Activated T-helper 17 cell treated with anti-CD3 and anti-CD28 coated beads, Interleukin-2, amount 50 U/mL, for 72 hours (primary cell): ENCODE measurements around the gene ANKRD42. TPM values are rescaled to one million over a fixed set of nuclear protein-coding genes. Genes with fewer than 3 reads are reported as not detected.
"Not testable (repeated sequence)": the region's sequence is repeated elsewhere in the genome, so short reads cannot be mapped to it uniquely, and the experiment has no call there.

Experiments used
- ATAC-seq: fragments of 150-1000 bp; cut with Tn5 transposase; replicated peaks from 2 replicates; pipeline ENCODE4 v1.10.0; 2021; ENCODE audit warnings: mild to moderate bottlenecking, moderate library complexity
- H3K27ac Mint-ChIP-seq: one replicate; pipeline ENCODE4 v1.8.0; 2022; ENCODE audit warnings: mixed read lengths
- H3K27me3 Mint-ChIP-seq: one replicate; pipeline ENCODE4 v1.8.0; 2022; ENCODE audit warnings: mixed read lengths
- H3K36me3 Mint-ChIP-seq: one replicate; pipeline ENCODE4 v1.8.0; 2022; ENCODE audit warnings: low read depth, mild to moderate bottlenecking, mixed read lengths
- H3K4me1 Mint-ChIP-seq: one replicate; pipeline ENCODE4 v1.8.0; 2022; ENCODE audit warnings: mixed read lengths
- H3K4me3 Mint-ChIP-seq: one replicate; pipeline ENCODE4 v1.8.0; 2022; ENCODE audit warnings: mild to moderate bottlenecking, mixed read lengths
- H3K9me3 Mint-ChIP-seq: one replicate; pipeline ENCODE4 v1.8.0; 2022; ENCODE audit warnings: mixed read lengths
- total RNA-seq, 2 donors: library from RNA; stranded (reverse); gene quantifications; one replicate each; pipeline ENCODE4 v1.2.3, GENCODE V29; 2022

ANKRD42 gene
- total RNA-seq, 2 donors from 2014 or later = 2.2 to 2.3 TPM

- Mint-ChIP-seq H3K27me3 (no peaks in the 10 kb centered on the region), H3K4me1 (no peaks in the 10 kb centered on the region), H3K36me3 (no peaks in the 10 kb centered on the region), H3K27ac (no peak overlapping the region), H3K4me3 (no peak overlapping the region), H3K9me3 (no peaks in the 10 kb centered on the region)
- peak; percentile 65 for ATAC-seq
Observed at GRCh38 chr11:83241291-83241946, 47.9 kb downstream of the ANKRD42 start.

- no peak for ATAC-seq
- no peaks in the 10 kb centered on the region for H3K9me3 Mint-ChIP-seq
- peak overlapping the region; percentile 16 for H3K27ac Mint-ChIP-seq
- H3K36me3 Mint-ChIP-seq = no peaks in the 10 kb centered on the region
- no peaks in the 10 kb centered on the region for H3K4me1 Mint-ChIP-seq
- no peak overlapping the region for H3K4me3 Mint-ChIP-seq
- no peaks in the 10 kb centered on the region for H3K27me3 Mint-ChIP-seq
Observed at GRCh38 chr11:83249445-83249844, 55.9 kb downstream of the ANKRD42 start.

DNA sequence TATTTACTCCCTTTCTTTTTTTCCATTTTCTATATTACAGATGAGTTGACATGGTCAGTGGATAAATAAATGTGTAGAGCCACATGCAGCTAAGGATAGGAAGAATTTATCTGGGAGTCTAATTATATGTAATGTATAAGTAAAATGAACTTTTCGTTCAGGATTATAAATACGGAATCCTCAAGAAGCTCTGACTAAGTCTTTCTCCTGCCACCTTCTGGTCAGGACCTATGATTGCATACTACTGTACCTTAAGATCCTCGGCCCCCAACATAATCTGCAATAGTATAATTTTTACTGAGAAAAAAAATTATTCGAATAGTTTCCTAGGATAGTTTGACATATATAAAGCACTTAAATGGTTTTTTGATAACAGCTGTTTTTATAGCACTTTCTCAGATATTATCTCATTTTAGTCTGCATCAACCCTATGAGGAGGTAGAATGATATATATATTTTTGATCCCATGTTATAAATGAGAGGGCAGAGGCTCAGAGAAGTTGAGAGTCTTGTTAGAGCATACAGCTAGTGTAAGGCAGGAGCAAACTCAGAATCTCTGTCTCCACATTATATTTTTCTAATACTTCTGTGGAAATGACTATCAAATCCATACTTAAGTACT, 56.6 kb downstream of the ANKRD42 start:
- peak; percentile 39 for ATAC-seq
- Mint-ChIP-seq H3K36me3 (no peaks in the 10 kb centered on the region), H3K27me3 (no peaks in the 10 kb centered on the region), H3K9me3 (no peaks in the 10 kb centered on the region), H3K4me3 (no peak overlapping the region), H3K27ac (no peak overlapping the region), H3K4me1 (no peaks in the 10 kb centered on the region)

GRCh38 chr11:83252266-83252665, 58.8 kb downstream of the ANKRD42 start:
- Mint-ChIP-seq H3K4me1 (no peaks in the 10 kb centered on the region), H3K36me3 (peaks cover 7% of the 10 kb centered on the region), H3K4me3 (no peak overlapping the region), H3K27me3 (no peaks in the 10 kb centered on the region), H3K9me3 (no peaks in the 10 kb centered on the region), H3K27ac (no peak overlapping the region)
- no peak for ATAC-seq

- no peak for ATAC-seq
- Mint-ChIP-seq H3K4me1 (no peaks in the 10 kb centered on the region), H3K9me3 (no peaks in the 10 kb centered on the region), H3K27ac (no peak overlapping the region), H3K4me3 (no peak overlapping the region), H3K27me3 (no peaks in the 10 kb centered on the region), H3K36me3 (peaks cover 14% of the 10 kb centered on the region)
Observed at GRCh38 chr11:83252941-83253340, 59.4 kb downstream of the ANKRD42 start.

DNA sequence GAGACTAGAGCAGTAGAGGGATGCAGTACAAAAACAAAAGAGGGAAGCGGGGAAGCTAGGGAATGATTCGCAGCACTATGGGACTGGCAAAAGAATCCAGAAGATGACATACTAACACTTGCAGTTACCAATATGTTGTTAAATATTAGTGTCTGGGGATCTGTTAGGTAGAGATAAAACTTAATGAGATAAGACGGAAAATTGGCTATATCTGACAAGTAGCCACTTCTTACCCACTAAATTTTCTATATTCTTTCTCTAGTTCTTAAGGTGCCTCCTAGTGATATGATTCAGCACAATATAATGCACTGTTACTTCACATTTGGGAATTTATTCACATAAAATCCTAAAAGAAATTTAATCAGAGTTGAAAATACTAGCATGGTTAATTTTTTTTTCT, 61.9 kb downstream of the ANKRD42 start:
- Mint-ChIP-seq H3K27ac (no peak overlapping the region), H3K4me3 (no peak overlapping the region), H3K36me3 (peaks cover 28% of the 10 kb centered on the region), H3K27me3 (no peaks in the 10 kb centered on the region), H3K4me1 (no peaks in the 10 kb centered on the region), H3K9me3 (no peaks in the 10 kb centered on the region)
- ATAC-seq = no peak

- ATAC-seq = no peak
Observed at GRCh38 chr11:83256602-83257340, 63.3 kb downstream of the ANKRD42 start.

DNA sequence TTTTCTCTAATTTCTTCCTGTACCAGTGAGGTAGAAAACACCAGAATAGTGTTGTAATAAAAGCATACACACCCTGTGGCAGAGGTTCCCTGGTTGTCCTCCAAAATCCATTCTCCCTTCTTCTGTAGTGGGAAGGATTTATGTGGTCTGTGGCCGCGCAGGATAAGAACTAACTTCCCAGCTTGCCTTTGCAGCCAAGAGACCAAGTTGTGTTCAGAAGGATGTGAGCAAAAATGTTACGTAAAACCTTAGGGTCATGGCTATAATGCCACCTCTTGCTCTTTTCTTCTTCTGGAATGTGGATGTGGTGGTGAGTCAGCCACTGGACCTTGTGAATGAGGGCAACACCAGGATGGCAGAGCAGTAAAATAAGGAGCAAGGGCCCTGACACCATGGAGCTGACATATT, 64.3 kb downstream of the ANKRD42 start:
- H3K36me3 Mint-ChIP-seq = peaks cover 47% of the 10 kb centered on the region
- no peaks in the 10 kb centered on the region for H3K27me3 Mint-ChIP-seq
- no peak for ATAC-seq
- H3K4me1 Mint-ChIP-seq = no peaks in the 10 kb centered on the region
- H3K4me3 Mint-ChIP-seq = no peak overlapping the region
- no peak overlapping the region for H3K27ac Mint-ChIP-seq
- no peaks in the 10 kb centered on the region for H3K9me3 Mint-ChIP-seq

More at GRCh38 chr11:83256602-83257340, 63.3 kb downstream of the ANKRD42 start:
- H3K4me1 Mint-ChIP-seq = no peaks in the 10 kb centered on the region
- H3K36me3 Mint-ChIP-seq = peaks cover 40% of the 10 kb centered on the region
- no peaks in the 10 kb centered on the region for H3K9me3 Mint-ChIP-seq
- no peak overlapping the region for H3K4me3 Mint-ChIP-seq
- H3K27me3 Mint-ChIP-seq = no peaks in the 10 kb centered on the region
- peak overlapping the region; percentile 40 for H3K27ac Mint-ChIP-seq

- no peak overlapping the region for H3K27ac Mint-ChIP-seq
- no peaks in the 10 kb centered on the region for H3K9me3 Mint-ChIP-seq
- peaks cover 65% of the 10 kb centered on the region for H3K36me3 Mint-ChIP-seq
- H3K4me1 Mint-ChIP-seq = no peaks in the 10 kb centered on the region
- H3K27me3 Mint-ChIP-seq = no peaks in the 10 kb centered on the region
- no peak for ATAC-seq
- no peak overlapping the region for H3K4me3 Mint-ChIP-seq
Observed at GRCh38 chr11:83259559-83259958, 66.0 kb downstream of the ANKRD42 start.

DNA sequence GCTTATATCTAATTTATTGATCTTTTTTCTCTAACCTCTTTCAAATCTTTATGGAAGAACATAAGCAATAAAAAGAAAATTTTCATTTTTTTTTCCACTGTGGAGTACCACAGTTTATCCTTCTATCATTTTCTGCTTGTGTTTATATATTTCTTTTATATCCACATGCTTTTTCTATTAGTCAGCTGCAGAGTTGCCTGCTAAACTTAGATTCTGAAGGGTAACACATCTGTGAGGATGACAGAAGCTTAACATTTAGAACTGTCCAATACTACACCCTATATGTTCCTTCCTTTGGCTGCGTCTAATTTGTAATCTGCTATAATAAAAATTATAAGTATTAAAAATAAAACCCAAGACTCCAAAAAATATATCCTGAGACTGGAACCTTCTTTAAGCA, 71.8 kb downstream of the ANKRD42 start:
- H3K27me3 Mint-ChIP-seq = no peaks in the 10 kb centered on the region
- no peak for ATAC-seq
- peaks cover 23% of the 10 kb centered on the region for H3K4me1 Mint-ChIP-seq
- H3K36me3 Mint-ChIP-seq = peaks cover 93% of the 10 kb centered on the region
- H3K27ac Mint-ChIP-seq = no peak overlapping the region
- H3K9me3 Mint-ChIP-seq = no peaks in the 10 kb centered on the region
- H3K4me3 Mint-ChIP-seq = no peak overlapping the region

GRCh38 chr11:83269080-83269479, 75.6 kb downstream of the ANKRD42 start:
- H3K4me1 Mint-ChIP-seq = peaks cover 26% of the 10 kb centered on the region
- H3K36me3 Mint-ChIP-seq = peaks cover 95% of the 10 kb centered on the region
- H3K9me3 Mint-ChIP-seq, H3K27me3 Mint-ChIP-seq, ATAC-seq, H3K4me3 Mint-ChIP-seq: not testable (repeated sequence)
- H3K27ac Mint-ChIP-seq = peak overlapping the region; percentile 40

GRCh38 chr11:83271734-83272133, 78.2 kb downstream of the ANKRD42 start:
- not testable (repeated sequence) for H3K9me3 Mint-ChIP-seq, H3K4me3 Mint-ChIP-seq, ATAC-seq, H3K27me3 Mint-ChIP-seq, H3K27ac Mint-ChIP-seq
- H3K36me3 Mint-ChIP-seq = peaks cover 93% of the 10 kb centered on the region
- peaks cover 26% of the 10 kb centered on the region for H3K4me1 Mint-ChIP-seq

- Mint-ChIP-seq H3K27me3 (no peaks in the 10 kb centered on the region), H3K36me3 (peaks cover 93% of the 10 kb centered on the region), H3K4me3 (no peak overlapping the region), H3K4me1 (peaks cover 21% of the 10 kb centered on the region), H3K9me3 (no peaks in the 10 kb centered on the region), H3K27ac (no peak overlapping the region)
- ATAC-seq = peak; percentile 65
Observed at GRCh38 chr11:83272627-83273026, 79.1 kb downstream of the ANKRD42 start.

- Mint-ChIP-seq H3K27me3 (no peaks in the 10 kb centered on the region), H3K4me1 (peaks cover 8% of the 10 kb centered on the region), H3K4me3 (no peak overlapping the region), H3K27ac (no peak overlapping the region), H3K36me3 (peaks cover 90% of the 10 kb centered on the region), H3K9me3 (no peaks in the 10 kb centered on the region)
- ATAC-seq = no peak
Observed at GRCh38 chr11:83275888-83276641, 82.6 kb downstream of the ANKRD42 start.
